Activated CD4-positive, alpha-beta T cell treated with anti-CD3 and anti-CD28 coated beads for 24 hours (primary cell): Measurements from ENCODE around the gene PTTG1.

Experiments used
- DNase-seq, 2 donors: peaks; one replicate each; pipeline ENCODE4 v3.0.0-alpha.2; 2020; ENCODE audit warnings: low read depth in 2 of 2

Gene PTTG1

GRCh38 chr5:160472482-160472881 lies 50.8 kb downstream of the PTTG1 start:
- DNase-seq = no peak

- no peak for DNase-seq
These were observed 52.0 kb downstream of the PTTG1 start for GRCh38 chr5:160473681-160474080.

- DNase-seq = no peak
These were observed 52.4 kb downstream of the PTTG1 start for GRCh38 chr5:160474084-160474483.

DNA sequence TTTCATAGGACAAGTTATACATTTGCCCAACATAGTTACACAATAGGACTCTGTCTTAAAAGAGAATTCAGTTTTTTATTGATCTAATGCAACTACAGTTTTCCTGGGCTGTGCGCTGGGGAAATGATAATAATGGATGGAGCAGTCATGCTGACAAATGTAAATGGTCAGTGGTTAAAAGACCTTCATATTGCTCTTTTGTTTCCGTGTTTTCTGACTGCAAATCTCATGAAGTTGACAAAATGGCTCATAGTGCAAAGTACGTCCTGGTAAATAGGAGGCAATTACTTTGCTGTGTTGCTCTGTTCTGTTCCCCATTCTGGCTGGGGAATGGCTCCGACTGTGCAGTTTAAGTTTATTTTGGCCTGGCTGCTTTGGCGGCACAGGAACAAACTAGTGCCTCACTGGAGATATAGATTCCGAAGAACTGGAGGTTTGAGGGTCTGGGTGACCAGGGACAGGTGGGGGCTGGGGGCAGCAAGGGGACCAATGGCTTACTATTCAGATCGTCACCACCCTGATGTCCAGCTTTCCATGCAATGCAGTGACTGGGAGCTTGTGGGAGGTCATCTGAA lies 54.3 kb downstream of the PTTG1 start:
- DNase-seq = no peak

DNA sequence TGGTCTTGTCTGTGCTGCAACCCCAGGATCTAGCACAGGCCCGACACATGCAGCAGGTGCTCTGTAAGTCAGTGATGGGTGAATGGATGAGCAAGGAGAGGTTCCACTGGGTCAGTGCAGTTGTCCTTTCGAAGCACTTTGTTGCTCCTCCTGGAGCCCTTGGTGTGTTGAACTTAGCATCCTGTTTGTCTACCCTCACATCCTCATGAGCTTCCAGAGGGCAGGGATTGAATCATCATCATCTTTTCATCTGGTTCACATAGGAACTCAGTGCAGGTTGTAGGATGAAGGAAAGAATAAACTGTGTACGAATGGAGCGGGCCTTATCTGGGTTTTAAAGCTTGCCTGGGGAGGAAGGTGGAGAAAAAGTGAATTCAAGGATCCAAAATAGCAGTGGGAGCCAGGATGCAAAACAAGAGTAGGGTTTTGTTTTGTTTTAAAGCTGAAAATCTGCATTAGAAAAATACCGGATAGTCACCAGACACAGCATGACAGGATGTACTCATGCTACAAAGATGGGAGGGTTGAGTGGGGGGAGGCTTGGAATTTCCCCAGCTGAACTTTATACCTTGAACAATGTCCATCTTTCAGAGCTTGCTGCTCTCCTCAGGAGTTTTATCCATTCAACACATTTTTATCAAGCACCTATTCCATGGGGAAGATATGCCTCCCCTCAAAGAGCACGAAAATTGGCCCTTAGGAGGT lies 55.8 kb downstream of the PTTG1 start:
- DNase-seq = no peak

GRCh38 chr5:160478163-160478562 lies 56.5 kb downstream of the PTTG1 start:
- no peak for DNase-seq
